ENCODE data around the gene SLITRK3. TPM values are rescaled to one million over a fixed set of nuclear protein-coding genes. Genes with fewer than 3 reads are reported as not detected.

The SLITRK3 gene
- total RNA-seq, 1 experiment from 2014 or later: not detected

Other genes with a start within 250 kb of the SLITRK3 start
- not detected in 2 replicates for gene SI, start 117.9 kb downstream of the SLITRK3 start, total RNA-seq (2014; rRNA removed; shearing (Covaris generic))